ENCODE data around the gene C7orf33.

GRCh38 chr7:148561099-148561498, 29.5 kb upstream of the C7orf33 start:
- TF ChIP-seq CTCF (IDR thresholded peaks at IDR 0.05) (no peak), POLR2A (IDR thresholded peaks at IDR 0.05) (no peak)
